OCI-LY3 (cell line): ENCODE data around the gene CLEC20A.

Experiments used
- H2AFZ ChIP-seq: fragments of 200-600, 300-600 bp; shearing (Covaris generic); 2 replicates; pipeline ENCODE4 v1.6.0; 2014; ENCODE audit warnings: antibody characterized with exemption, low read depth, low read length
- H3K27ac ChIP-seq: fragments of 200-600, 300-600 bp; sonication (generic); 2 replicates; pipeline ENCODE4 v1.5.1; 2014; ENCODE audit warnings: mild to moderate bottlenecking, low read length, moderate library complexity, mixed read lengths
- H3K27me3 ChIP-seq: fragments of 200-600, 300-600 bp; sonication (generic); 2 replicates; pipeline ENCODE4 v1.6.1; 2014; ENCODE audit warnings: low read depth, low read length, mixed read lengths
- H3K36me3 ChIP-seq: fragments of 200-600, 300-600 bp; sonication (generic); replicated peaks from 2 replicates; pipeline ENCODE3; 2014; ENCODE audit warnings: low read depth, low read length, mixed read lengths
- H3K4me1 ChIP-seq: fragments of 300-600, 200-600 bp; sonication (generic); 2 replicates; pipeline ENCODE4 v1.6.1; 2014; ENCODE audit warnings: low read length, mixed read lengths
- H3K4me2 ChIP-seq: fragments of 200-600, 300-600 bp; sonication (generic); 2 replicates; pipeline ENCODE4 v1.6.1; 2014; ENCODE audit warnings: low read length, mixed read lengths
- H3K4me3 ChIP-seq: fragments of 300-600, 200-600 bp; sonication (generic); 2 replicates; pipeline ENCODE4 v1.5.1; 2014; ENCODE audit warnings: antibody characterized with exemption, mild to moderate bottlenecking, low read length, moderate library complexity
- H3K79me2 ChIP-seq: fragments of 300-600, 200-600 bp; shearing (Covaris generic); 2 replicates; pipeline ENCODE4 v1.6.1; 2014; ENCODE audit warnings: mild to moderate bottlenecking, low read length, mixed read lengths
- H3K9ac ChIP-seq: fragments of 300-600, 200-600 bp; shearing (Covaris generic); 2 replicates; pipeline ENCODE4 v1.6.0; 2014; ENCODE audit warnings: mild to moderate bottlenecking, low read length, moderate library complexity
- H3K9me3 ChIP-seq: fragments of 200-600, 300-600 bp; shearing (Covaris generic); 2 replicates; pipeline ENCODE4 v1.6.1; 2014; ENCODE audit warnings: low read length, mixed read lengths; ENCODE audit not compliant: insufficient read depth
- H4K20me1 ChIP-seq: fragments of 200-600, 300-600 bp; sonication (generic); 2 replicates; pipeline ENCODE4 v1.6.1; 2016; ENCODE audit warnings: low read length, mixed read lengths; ENCODE audit not compliant: insufficient read depth
- EZH2phosphoT487 ChIP-seq: fragments of 200-600 bp; shearing (Covaris generic); IDR thresholded peaks from 2 replicates; pipeline ENCODE4 v1.6.1; 2018; ENCODE audit warnings: antibody characterized with exemption, mixed run types, low read depth
- TF ChIP-seq, protein P1 (sequence below): fragments of 200-600, 300-600 bp; sonication (generic); IDR thresholded peaks from 2 replicates; pipeline ENCODE4 v1.5.1; 2014; ENCODE audit warnings: antibody characterized with exemption, low read length, low read depth

The CLEC20A gene

GRCh38 chr1:178434360-178434759, 62.4 kb downstream of the CLEC20A start:
- H3K27me3 ChIP-seq, result no peaks in the 10 kb centered on the region
- no peak overlapping the region for H3K27ac ChIP-seq
- H3K4me1 ChIP-seq, result peaks cover 22% of the 10 kb centered on the region
- H3K4me2 ChIP-seq, result peak overlapping the region; percentile 36
- H2AFZ ChIP-seq, result no peak overlapping the region
- no peaks in the 10 kb centered on the region for H3K9me3 ChIP-seq
- H3K36me3 ChIP-seq, result no peaks in the 10 kb centered on the region
- TF ChIP-seq, protein P1, sequence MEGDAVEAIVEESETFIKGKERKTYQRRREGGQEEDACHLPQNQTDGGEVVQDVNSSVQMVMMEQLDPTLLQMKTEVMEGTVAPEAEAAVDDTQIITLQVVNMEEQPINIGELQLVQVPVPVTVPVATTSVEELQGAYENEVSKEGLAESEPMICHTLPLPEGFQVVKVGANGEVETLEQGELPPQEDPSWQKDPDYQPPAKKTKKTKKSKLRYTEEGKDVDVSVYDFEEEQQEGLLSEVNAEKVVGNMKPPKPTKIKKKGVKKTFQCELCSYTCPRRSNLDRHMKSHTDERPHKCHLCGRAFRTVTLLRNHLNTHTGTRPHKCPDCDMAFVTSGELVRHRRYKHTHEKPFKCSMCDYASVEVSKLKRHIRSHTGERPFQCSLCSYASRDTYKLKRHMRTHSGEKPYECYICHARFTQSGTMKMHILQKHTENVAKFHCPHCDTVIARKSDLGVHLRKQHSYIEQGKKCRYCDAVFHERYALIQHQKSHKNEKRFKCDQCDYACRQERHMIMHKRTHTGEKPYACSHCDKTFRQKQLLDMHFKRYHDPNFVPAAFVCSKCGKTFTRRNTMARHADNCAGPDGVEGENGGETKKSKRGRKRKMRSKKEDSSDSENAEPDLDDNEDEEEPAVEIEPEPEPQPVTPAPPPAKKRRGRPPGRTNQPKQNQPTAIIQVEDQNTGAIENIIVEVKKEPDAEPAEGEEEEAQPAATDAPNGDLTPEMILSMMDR, result no peak
- no peak for TF ChIP-seq EZH2phosphoT487
- no peak overlapping the region for H3K4me3 ChIP-seq
- H4K20me1 ChIP-seq, result no peaks in the 10 kb centered on the region
- H3K9ac ChIP-seq, result no peak overlapping the region
- no peaks in the 10 kb centered on the region for H3K79me2 ChIP-seq
